ENCODE data around the gene SIK1. TPM values are rescaled to one million over a fixed set of nuclear protein-coding genes. Genes with fewer than 3 reads are reported as not detected.

The SIK1 gene
- polyA plus RNA-seq, 10 donors = 0.22 to 12.8 (median 3.1) TPM

GRCh38 chr21:43367859-43368258 is 59.1 kb downstream of the SIK1 start:
- DNase-seq = no peak

- peak in 2 of 3 donors; percentile 38 to 80 for DNase-seq
Measured at GRCh38 chr21:43367296-43367695, 59.6 kb downstream of the SIK1 start.

GRCh38 chr21:43366656-43367055 is 60.3 kb downstream of the SIK1 start:
- no peak for DNase-seq

GRCh38 chr21:43365611-43366426 is 61.1 kb downstream of the SIK1 start:
- DNase-seq = no peak

- no peak for DNase-seq
Measured at GRCh38 chr21:43364851-43365424, 62.0 kb downstream of the SIK1 start.

Other genes starting within 250 kb of the SIK1 start
- 1 to 10 TPM in 2 of 10 donors, under 1 TPM in 8; 0.25 to 1.2 (median 0.84) TPM for gene HSF2BP, start 232.4 kb upstream of the SIK1 start, polyA plus RNA-seq (ENCODE audit: insufficient read length in 10 of 10)
- gene RRP1B, start 232.4 kb upstream of the SIK1 start, polyA plus RNA-seq (ENCODE audit: insufficient read length in 10 of 10) = 10 to 100 TPM; 20.6 to 29.4 (median 25.1) TPM